IPS-18c (cell line): Measurements from ENCODE around the gene TEAD2.

Experiments
- H3K4me3 ChIP-seq: 2 replicates; pipeline ENCODE4 v1.7.0; 2013; ENCODE audit warnings: low read depth, mild to moderate bottlenecking, low read length, moderate library complexity; ENCODE audit not compliant: insufficient read depth
- H3K9me3 ChIP-seq: one replicate; pipeline ENCODE4 v1.6.1; 2013; ENCODE audit warnings: mild to moderate bottlenecking, low read length, moderate library complexity; ENCODE audit not compliant: control insufficient read depth, insufficient read depth

TEAD2 gene

GRCh38 chr19:49361438-49362047 is 673 bp downstream of the TEAD2 start:
- Histone ChIP-seq H3K9me3 (no peaks in the 10 kb centered on the region), H3K4me3 (peak overlapping the region; percentile 97)

- no peaks in the 10 kb centered on the region for H3K9me3 ChIP-seq
- peak overlapping the region; percentile 97 for H3K4me3 ChIP-seq
These were observed 2.1 kb downstream of the TEAD2 start for GRCh38 chr19:49359851-49360820.

GRCh38 chr19:49357186-49357585 is 5.0 kb downstream of the TEAD2 start:
- Histone ChIP-seq H3K9me3 (no peaks in the 10 kb centered on the region), H3K4me3 (no peak overlapping the region)

GRCh38 chr19:49356382-49356781 is 5.8 kb downstream of the TEAD2 start:
- Histone ChIP-seq H3K9me3 (no peaks in the 10 kb centered on the region), H3K4me3 (no peak overlapping the region)

GRCh38 chr19:49355909-49356353 is 6.3 kb downstream of the TEAD2 start:
- H3K9me3 ChIP-seq, result no peaks in the 10 kb centered on the region
- H3K4me3 ChIP-seq, result no peak overlapping the region

- no peaks in the 10 kb centered on the region for H3K9me3 ChIP-seq
- H3K4me3 ChIP-seq, result no peak overlapping the region
These were observed 12.6 kb downstream of the TEAD2 start for GRCh38 chr19:49349567-49349966.

GRCh38 chr19:49348305-49349189 is 13.7 kb downstream of the TEAD2 start:
- no peaks in the 10 kb centered on the region for H3K9me3 ChIP-seq
- H3K4me3 ChIP-seq, result no peak overlapping the region

GRCh38 chr19:49347835-49348234 is 14.4 kb downstream of the TEAD2 start:
- no peak overlapping the region for H3K4me3 ChIP-seq
- no peaks in the 10 kb centered on the region for H3K9me3 ChIP-seq

GRCh38 chr19:49347191-49347590 is 15.0 kb downstream of the TEAD2 start:
- H3K9me3 ChIP-seq, result no peaks in the 10 kb centered on the region
- H3K4me3 ChIP-seq, result no peak overlapping the region

- Histone ChIP-seq H3K9me3 (no peaks in the 10 kb centered on the region), H3K4me3 (no peak overlapping the region)
These were observed 17.5 kb downstream of the TEAD2 start for GRCh38 chr19:49344505-49345423.

- H3K9me3 ChIP-seq, result no peaks in the 10 kb centered on the region
- no peak overlapping the region for H3K4me3 ChIP-seq
These were observed 19.1 kb downstream of the TEAD2 start for GRCh38 chr19:49343123-49343522.

- no peaks in the 10 kb centered on the region for H3K9me3 ChIP-seq
- no peak overlapping the region for H3K4me3 ChIP-seq
These were observed 19.9 kb downstream of the TEAD2 start for GRCh38 chr19:49342291-49342721.

- H3K4me3 ChIP-seq, result no peak overlapping the region
- no peaks in the 10 kb centered on the region for H3K9me3 ChIP-seq
These were observed 21.1 kb downstream of the TEAD2 start for GRCh38 chr19:49340865-49341718.

GRCh38 chr19:49340069-49340864 is 21.9 kb downstream of the TEAD2 start:
- Histone ChIP-seq H3K4me3 (peak overlapping the region; percentile 20), H3K9me3 (no peaks in the 10 kb centered on the region)
